ENCODE measurements around the gene TTC16.

TTC16 gene

DNA sequence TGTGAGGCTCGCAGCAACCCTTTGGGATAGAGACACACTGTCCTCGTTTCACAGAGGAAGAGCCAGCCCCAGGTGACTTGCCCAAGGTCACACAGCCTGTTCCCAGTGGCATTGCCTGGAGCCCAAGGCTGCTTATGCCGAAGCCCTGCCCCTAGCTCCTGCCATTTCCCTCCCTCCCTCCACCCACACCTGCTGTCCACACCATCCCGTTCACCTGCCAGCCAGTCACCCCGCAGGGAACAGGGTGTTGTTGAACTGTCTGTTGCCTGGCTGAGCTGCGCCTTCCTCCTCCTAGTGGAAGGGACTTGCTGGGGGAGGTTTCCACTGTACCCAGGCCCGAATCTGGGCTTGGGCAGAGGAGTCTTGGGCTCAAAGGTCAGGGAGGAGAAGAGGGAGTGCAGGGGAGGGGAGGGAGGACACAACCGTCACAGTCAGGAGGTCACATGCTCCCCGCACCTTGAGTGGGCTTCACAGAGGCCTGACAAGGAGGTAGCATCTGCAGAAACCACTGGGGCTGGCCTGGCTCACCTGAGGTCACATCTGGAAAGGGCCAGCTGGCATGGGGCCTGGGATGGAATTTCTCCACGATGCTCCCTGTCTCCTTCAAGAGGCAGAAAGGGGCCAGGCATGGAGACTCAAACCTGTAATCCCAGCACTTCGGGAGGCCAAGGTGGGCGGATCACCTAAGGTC lies 6.3 kb downstream of the TTC16 start:
- no peak for DNase-seq

DNA sequence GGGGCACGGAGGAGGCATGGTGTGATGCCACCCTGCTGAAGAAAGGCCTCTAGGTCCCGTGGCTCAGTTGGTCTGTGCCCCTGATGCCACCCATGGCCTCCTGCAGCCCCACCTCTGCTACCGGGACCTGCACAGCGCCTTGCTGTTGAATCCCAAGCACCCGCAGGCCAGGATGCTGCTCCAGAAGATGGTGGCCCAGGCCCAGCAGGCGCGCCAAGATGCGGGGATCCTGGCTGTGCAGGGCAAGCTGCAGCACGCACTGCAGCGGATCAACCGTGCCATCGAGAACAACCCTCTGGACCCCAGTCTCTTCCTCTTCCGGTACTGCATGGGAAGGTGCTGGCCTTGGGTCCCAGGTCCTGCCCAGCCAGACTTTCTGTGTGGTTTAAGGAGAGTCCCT lies 7.1 kb downstream of the TTC16 start:
- DNase-seq, result no peak

DNA sequence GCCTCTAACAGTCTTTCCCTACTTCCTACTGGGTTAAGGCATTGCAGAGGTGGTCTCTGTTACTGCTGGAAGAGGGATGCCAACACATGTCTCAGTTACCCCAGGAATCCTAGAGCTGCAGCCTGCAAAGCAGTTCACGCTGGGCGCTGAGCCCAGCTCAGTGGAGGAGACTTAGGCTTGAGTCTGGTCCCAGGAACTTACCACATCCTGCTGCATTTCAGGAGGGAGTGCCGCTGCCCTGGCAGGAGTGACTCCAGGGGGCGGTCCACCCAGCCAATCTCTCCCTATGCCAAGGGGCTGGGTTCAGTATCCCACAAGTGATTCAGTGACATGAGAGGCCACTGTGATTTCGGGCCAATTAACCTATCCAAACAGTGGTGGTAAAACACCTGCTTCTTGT lies 7.6 kb downstream of the TTC16 start:
- no peak for DNase-seq

DNA sequence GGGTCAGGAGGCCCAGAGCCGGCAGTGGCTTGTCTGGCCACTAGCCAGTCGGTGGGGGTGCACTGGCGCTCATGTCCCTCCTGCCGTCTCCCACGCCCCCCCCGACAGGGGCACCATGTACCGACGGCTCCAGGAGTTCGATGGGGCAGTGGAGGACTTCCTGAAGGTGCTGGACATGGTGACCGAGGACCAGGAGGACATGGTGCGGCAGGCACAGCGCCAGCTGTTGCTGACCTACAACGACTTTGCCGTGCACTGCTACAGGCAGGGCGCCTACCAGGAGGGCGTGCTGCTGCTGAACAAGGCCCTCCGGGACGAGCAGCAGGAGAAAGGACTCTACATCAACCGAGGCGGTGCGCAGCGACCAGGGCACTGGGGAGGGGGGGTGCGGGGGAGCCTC lies 8.1 kb downstream of the TTC16 start:
- no peak for DNase-seq

DNA sequence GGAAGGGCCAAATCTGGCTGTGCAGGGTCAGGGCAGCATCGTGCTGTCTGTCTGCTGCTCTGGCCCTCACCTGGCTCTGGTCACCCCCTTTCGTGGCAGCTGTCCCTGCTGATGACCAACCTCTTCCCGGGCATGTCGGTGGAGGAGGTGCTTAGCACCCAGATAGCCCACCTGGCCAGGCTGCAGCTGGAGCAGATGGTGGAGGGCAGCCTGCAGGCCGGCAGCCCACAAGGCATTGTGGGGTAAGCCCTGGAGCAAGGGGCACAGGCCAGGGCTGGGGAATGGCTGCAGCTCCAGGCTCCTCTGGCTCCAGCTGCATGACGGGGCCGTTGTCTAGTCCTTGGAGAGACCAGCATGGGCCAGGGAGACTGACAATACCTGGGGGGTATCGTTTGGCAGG lies 11.0 kb downstream of the TTC16 start:
- no peak for DNase-seq

DNA sequence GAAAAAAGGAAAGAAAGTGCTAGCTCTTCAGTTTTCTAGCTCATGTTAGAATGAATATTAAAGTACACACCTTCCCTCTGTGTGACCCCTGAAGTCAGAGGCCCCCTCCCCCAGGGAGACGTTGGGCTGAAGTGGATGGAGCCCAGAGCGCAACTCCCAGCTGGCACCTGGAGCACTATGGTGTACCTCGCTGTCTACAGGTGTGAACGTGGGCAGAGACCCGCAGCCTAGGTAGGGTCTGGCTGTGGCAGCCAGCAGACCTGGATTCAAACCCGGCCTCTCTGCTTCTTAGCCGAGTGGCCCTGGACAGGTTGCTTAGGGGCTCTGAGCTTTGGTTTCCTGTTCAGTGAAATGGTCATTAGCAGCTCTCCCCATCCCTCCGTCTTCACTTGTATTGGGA lies 12.9 kb downstream of the TTC16 start:
- no peak for DNase-seq

DNA sequence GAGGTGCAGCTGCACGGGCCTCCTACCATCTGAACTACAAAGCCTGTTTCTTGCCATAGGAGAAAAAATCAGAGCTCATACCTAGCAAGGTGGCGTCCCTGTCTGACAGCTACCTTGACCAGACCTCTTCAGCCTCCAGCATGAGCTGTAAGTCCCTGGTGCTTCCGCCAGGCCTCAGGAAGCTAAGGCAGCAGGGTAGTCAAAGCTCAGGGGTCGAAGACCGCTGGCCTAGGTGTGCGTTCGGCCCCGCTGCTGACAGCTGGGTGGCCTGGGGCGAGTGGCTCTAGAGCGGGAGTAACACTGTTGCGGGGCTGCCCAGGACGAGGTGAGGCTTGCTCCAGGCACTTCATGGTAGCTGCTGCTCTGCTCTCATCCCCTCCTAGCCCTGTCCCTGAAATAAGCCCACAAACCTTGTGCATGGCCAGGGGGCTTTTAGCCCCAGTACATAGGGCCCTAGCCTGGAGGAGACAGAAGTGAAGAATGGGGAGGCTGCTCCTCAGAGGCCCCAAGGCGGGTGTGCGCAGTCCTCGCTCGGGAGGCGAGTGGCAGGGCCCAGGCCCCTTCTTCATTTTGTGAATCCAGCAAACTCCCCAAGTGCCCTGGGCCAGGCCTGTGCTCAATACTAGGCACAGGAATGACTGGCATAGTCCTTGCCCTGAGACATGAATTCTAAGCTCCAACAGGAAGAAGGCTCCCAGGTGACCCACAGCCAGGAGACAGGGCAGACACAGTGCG lies 13.8 kb downstream of the TTC16 start:
- DNase-seq, result no peak

DNA sequence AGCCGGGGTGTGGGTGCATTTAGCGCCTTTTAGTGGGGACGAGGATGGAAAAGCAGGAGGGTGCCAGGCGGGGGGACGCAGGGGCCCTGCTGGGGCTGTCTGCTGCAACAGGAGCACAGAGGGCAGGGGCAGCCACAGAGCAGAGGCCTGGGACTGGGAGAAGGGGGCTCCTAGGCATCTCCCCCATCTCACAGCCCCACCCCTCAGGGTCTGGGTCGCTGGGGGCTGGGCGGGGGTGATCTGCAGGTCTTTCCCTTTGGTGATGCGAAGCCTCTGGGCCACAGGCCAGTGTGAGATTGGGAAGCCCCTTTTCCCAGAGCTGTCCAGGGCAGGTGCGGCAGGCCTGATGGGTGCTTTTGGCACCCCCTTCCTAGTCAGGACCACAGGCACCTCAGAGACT lies 14.4 kb downstream of the TTC16 start:
- no peak for DNase-seq

DNA sequence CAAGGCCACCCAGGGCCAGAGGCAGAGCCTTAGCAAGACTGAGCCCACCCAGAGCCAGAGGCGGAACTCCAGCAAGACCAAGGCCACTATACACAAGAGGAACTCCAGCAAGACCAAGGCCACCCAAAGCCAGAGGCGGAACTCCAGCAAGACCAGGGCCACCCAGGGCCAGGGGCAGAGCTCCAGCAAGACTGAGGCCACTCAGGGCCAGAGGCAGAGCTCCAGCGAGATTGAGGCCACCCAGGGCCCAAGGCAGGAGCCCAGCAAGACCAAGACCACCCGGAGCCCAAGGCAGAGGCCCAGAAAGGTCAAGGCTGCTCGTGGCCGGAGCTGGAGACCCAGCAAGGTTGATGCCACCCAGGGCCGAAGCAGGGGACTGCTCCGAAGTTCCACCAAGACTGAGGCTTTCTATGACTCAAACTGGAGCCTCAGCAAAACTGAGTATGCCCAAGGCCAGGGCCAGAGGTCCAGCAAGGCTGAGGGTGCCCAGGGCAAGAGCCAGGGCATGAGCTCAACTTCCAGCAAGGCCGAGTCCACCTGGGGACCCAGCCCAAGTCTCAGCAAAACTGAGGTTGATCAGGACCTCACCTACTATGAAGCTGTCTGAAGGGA lies 15.0 kb downstream of the TTC16 start:
- DNase-seq, result no peak

DNA sequence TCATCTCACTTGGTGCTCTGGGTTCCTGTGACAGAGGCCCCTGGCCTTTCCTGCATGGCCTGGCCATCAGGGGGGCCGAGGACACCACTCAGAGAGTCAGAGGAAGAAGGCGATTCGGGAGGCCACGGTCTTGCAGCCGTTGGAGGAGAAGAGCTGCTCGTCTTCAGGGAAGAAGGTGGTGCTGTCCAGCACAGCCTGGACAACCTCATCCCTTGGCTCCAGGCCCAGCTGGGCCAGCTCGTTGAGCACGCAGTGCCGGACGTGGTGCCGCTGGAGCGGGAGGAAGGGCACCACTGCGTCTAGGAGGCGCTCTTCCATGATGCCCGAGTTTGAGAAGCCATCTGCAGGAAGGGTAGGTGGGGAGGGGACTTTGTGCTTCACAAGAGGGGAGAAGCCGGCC lies 16.1 kb downstream of the TTC16 start:
- DNase-seq, result no peak

DNA sequence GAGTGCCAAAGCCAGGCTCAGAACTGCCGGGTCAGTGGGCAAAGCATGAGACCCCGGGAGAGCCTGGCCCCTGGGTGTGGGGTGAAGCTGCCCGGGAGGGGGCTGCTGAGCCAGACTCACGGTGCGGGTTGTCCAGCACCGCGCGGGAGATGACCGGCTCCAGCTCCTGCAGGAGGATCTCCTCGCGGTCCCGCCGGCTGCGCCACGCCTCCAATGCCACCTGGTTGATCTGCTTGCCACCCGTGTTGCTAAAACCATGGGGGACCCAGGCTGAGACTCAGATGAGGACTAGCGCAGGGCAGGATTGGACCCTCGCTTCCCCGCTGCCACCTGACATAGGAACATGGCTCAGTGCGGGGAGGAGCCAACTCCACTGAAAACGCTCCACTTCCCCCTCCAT lies 16.6 kb downstream of the TTC16 start:
- no peak for DNase-seq

DNA sequence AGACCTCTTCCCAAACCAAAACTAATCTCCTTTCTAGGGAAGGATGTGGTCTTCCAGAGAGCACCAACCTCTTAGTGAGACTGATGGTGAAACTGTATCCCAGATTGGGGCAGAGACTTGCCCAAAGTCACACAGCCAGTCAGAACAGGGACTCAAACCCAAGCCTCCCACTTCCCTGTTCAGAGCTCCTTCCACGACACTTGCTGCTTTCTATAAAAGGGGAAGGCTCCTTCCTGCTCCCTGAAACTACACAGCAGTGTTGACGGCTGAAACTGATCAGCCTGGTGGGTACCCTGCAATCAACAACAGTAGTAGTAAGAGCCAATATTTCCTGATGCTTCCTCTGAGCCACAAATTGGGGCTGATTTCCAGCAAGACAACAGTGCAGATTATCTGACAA lies 17.7 kb downstream of the TTC16 start:
- no peak for DNase-seq

DNA sequence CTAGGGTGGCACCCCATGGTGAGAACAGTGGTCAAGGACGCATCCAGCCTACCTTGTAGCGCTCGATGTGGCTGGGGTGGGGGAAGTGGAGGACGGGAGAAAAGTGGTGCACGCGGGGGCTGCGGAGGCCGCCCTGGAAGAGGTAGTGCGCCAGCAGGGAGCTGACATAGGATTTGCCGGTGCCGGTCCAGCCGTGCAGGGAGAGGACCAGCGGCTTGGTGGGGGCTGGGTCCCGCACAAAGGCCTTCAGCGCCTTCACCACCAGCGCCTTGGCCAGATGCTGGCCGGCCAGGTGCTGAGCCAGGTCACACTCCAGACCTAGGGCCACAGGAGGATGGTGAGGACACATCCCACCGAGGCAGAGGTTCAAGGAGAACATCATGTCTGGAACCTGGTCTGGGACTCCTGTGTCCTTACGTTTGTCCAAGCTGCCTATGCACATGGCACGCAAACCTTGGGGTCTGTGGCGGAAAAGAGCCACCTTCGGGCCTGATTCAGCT lies 18.4 kb downstream of the TTC16 start:
- no peak for DNase-seq

DNA sequence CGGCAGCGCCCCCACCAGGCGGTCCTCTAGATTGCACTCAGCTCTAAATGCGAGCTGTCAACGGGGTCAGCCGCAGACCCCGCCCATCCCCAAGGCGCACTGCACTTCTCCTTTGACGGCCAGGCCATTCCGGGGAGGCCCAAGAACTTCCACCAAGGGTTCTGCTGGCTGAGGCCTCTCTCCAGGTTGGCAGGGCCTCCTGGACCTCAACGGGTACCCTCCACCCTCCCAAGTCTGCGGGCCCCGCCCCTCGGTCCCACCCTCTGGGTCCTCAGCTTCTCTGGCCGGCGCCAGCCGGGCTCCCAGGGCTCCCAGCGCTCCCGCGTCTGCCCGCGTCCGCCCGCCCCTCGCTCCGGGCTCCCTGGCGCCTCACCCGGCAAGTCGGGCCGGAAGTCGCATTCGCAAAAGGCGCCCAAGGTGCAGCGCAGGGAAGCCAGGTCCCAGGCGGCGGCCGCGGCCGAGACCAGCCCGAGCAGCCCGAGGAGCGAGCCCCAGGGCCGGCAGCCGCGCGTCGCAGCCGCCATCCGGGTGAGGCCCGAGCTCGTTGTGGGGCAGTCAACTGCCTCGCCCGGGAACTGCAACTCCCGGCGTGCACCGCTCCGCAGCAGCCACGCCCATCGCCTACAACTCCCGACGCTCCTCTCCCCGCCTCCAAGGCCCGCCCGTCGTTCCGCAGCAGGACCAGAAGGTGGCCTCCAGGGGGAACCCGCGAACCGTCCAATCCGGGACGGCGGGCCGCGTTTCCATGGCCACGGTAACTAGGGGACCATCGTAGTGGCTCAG lies 19.1 kb downstream of the TTC16 start, which contains the start of gene TOR2A:
TOR2A (minus strand) TSS at position 548 of the 783 bp plus-strand sequence; CDS start at position 524, 24 bp downstream.
- peak; percentile 94 for DNase-seq

DNA sequence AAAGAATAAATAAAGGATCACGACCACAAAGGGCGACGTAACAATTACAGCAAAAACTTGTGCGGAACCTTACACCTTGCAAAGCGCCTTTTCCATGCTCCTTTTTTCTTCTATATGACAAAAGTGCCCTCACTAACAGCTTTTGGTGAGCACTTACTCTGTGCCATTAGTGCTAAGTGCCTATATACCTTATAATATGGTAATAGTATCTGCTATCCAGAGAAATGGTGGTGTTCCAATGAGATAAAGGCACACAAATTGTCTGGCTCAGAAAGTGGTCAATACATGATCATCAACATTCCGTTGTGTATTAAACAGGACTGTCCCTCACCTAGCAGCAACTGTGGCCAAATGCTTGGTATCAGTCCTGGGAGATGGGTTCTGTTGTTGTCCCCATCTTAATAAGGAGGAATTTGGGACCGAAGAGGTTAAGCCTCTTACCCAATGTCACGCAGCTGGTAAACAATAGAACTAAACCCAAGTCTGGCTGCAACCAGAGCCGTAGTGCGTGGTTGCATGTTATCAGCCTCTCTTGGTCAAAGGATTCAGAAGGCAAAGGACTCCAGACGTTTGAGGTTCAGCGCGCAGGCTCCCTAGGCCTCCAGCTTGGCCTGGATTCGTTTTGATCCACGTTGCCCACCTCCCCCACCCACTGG lies 19.8 kb downstream of the TTC16 start:
- DNase-seq, result no peak

DNA sequence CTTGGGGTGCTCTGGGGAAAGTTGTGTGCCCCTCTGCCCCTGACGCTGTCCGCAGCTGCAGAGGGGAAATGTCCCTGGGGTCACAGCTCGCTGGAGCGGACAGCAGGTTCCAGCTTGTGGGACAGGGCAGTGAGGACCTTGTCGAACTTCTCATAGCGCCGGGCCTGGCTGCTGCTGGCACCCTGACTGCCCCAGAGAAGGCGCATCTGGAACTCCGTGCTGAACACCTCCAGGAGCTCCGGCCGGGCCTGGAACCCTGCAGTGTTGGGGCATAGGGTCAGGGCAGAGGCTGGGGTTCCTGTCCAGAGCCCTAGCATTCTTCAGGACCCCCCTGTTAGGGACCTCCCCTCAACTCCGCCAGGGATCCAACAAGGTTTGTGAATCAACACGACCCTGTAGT lies 22.8 kb downstream of the TTC16 start:
- no peak for DNase-seq

DNA sequence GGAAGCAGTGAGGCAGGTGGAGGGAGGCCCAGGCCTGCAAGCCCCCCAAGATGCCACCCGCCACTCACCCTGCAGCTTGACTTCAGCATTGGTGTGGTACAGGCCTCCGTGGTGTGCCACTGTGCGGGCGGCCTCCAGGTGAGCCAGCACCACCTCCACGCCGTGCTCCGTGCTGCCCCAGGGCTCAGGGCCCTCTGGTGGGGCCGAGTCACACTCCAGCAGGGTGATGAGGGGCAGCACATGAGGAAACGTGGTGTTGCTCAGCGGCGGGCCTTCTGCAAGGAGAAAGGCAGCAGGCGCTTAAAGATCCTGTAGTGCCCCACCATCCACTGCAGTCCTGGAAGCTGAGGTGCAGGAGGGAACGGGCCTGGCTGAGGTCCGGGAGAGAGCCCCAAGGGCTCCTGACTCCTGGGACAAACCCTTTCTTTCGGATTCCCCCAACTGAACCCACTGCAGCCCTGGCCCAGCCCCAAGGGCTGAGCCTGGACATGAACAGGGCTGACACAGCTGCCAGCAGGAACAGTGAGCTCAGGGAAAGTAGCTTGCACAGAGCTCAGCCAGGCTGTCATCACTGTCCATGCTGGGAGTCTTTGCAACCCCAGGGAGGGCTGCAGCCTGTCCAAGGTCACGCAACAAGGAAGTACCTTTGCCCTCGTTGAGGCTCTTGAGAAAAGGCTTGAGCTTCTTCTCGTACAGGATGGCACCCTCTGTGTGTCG lies 23.9 kb downstream of the TTC16 start:
- DNase-seq, result no peak

DNA sequence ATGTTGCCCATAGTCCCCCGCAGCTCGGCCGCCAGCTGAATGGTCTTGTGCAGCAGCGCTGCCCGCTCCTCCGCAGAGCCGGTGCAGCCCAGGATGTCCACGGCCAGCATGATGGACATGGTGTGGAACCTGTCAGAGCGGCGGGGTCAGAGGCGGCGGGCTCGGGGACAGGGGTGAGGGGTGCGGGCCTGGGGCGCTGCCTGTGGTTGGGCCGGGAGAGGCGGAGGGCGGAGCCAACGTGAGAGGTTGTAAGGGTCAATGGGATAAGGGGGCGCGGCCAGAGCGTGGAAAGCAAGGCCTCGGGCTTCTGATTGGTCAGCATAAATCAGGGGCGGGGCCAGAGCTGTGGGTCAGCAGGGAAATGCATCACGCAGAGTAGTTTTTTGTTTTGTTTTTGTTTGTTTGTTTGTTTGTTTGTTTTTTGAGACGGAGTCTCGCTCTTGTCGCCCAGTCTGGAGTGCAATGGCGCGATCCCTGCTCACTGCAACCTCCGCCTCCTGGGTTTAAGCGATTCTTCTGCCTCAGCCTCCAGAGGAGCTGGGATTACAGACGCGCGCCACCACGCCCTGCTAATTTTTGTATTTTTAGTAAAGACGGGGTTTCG lies 26.1 kb downstream of the TTC16 start:
- no peak for DNase-seq

DNA sequence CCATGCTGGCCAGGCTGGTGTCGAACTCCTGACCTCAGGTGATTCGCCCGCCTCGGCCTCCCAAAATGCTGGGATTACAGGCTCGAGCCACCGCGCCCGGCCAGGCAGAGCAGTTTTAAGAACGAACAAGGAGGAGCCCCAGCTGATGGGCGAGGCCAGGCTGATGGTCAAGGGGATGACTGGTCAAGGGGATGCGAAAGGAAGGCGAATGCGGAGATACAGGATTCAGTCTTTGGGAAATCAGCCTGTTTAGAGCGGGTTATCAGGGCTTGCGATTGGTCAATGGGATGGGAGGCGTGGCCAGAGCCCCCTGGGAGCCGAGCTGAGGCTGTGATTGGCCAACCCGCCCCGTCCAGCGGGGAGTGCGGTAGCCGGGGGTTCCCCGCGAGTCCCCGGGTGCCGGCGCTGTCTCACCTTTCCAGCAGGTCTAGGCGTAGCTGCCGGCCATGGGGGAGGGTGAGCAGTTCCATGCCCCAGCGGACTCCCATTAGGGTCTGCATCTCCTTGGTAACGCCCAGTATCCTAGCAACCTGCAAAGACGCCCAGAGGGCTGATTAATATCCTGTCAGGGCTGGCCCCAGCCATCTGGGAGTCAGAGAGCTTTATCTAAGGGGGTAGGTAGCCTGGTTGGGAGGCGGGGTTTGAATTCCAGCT lies 26.7 kb downstream of the TTC16 start:
- DNase-seq, result peak; percentile 21

DNA sequence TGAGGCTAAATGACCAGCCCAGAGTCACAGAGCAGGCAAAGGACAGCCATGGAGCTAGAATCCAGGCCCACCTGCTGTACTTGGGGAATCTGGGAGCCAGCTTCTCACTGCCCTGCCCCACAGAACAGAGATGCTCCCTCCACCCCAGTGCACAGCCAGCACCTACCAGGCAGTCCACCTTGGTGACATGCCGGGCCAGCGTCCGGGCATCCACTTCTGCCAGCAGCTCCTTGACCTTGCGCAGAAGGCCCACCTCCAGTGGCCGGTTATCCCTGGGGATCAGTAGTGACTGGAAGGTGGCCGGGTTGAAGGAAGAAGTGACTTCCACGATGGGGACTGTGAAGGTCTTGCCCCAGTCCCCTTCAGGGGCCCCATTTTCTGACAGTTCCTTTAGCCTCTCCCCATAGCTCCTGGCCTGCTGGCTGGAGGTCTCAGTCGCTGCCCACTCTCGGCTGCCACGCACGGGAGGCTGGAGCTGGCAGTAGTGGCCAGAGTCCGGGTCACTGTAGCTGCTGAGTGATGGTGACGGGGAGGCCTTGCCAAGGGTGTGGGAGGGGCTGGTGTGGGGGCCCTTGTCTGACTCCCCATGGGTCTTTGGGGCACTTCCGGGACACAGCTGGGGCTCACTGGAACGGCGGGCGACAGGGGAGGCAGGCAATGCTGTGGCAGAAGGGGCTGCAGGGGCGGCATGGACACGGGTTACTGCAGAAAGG lies 28.7 kb downstream of the TTC16 start:
- no peak for DNase-seq

Measured in NCI-H1048 (cell line).